ENCODE measurements around the gene SLC5A2.
"Not testable (repeated sequence)": the region's sequence is repeated elsewhere in the genome, so short reads cannot be mapped to it uniquely, and the experiment has no call there.

The SLC5A2 gene

DNA sequence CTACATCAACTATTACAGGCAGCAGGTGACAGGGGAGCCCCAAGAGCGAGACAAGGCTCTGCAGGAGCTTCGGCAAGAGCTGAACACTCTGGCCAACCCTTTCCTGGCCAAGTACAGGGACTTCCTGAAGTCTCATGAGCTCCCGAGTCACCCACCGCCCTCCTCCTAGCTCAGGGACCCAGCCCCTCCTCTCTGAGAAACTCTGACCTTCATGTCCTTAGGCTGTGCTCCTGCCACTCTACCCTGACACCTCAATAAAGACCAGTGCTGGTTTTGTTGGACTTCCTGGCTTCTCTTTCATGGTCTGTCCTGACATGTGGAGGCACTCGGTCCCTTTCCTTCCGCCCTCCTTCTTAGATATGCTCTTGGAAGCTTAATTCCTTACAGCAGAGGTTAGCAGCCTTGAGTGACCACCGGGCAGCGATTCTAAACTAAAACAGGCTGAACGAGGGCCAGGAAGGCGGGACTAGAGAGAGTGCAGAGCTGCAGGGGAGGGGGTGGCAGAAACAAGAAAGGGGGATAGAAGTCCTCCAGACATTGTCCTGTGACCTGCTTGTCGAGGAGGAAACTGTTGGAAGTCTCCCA is 45.7 kb downstream of the SLC5A2 start:
- H3K36me3 Mint-ChIP-seq: no peaks in the 10 kb centered on the region
- ATAC-seq (replicated peaks): peak in 1 of 2 donors; percentile 20
- H3K27me3 Mint-ChIP-seq: peaks cover 22 to 25% of the 10 kb centered on the region in 2 donors
- DNase-seq: no peak
- no peaks in the 10 kb centered on the region for H3K9me3 Mint-ChIP-seq
- H3K4me3 Mint-ChIP-seq: peak overlapping the region in 1 of 2 donors; percentile 56
- peaks cover 9 to 19% of the 10 kb centered on the region in 2 donors for H3K4me1 Mint-ChIP-seq
- no peak overlapping the region for H3K27ac Mint-ChIP-seq

DNA sequence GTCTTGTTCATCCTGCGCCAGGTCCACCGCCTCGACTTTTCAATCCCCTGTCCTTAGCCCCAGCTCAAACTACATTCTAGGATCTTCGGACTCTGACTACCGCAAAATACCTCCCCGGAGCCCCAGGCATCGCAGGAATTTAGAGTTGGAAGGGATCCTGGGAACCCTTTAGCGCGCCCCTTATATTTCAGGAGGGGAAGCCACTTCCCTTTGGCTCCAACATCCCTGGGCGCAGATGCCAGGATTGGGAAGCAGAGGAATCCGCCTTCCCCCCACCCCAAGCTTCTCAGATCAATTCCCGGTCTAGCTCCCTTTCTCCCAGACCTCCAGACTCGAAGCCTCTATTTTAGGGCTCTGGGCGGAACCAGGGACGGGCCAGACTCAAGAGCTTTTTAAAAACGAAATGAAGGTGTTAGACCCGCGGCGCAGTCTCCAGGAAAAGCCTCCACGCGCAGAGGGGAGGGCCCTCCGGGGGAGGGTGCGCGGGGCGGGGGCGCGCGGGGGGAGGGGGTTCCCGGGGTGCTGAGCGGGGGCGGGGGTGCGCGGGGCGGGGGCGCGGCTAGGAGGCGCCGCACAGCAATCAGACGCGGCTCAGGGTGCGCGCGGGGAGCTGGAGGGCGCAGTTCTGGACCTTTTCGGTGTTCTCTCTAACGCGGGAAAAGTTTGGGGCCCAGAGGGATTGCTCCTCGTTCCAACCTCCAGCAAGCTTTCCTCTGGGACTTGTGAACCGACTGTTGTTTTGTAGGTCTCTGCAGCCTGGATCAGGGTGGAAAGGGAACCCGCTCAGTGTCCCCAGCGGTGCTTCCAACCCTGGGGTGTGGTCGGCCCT is 46.4 kb downstream of the SLC5A2 start:
- H3K9me3 Mint-ChIP-seq: no peaks in the 10 kb centered on the region
- H3K36me3 Mint-ChIP-seq: no peaks in the 10 kb centered on the region
- peaks cover 22 to 25% of the 10 kb centered on the region in 2 donors for H3K27me3 Mint-ChIP-seq
- H3K4me3 Mint-ChIP-seq: peak overlapping the region; percentile 45 to 56
- no peak for DNase-seq
- no peak for ATAC-seq (replicated peaks)
- no peak overlapping the region for H3K27ac Mint-ChIP-seq
- peaks cover 9 to 19% of the 10 kb centered on the region in 2 donors for H3K4me1 Mint-ChIP-seq

DNA sequence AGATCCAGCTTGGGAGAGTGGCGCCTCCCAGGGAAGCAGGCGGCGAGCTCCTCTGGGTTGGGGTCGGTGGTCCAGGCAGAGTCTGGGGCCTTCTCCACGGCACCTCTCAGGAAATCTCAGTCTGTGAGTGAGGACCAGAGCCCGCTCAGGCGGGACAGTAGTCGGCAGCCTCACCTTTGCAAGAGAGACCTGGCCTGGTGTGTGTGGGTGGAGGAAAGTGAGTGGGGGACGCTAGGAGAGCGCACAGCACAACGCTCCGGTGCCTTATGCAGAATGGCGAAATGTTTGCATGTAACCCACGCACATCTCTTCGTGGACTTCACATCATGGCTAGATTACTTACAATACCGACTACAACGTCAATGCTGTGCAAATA is 47.0 kb downstream of the SLC5A2 start:
- Mint-ChIP-seq H3K4me3 (peak overlapping the region in 1 of 2 donors; percentile 45), H3K4me1 (peaks cover 9 to 19% of the 10 kb centered on the region in 2 donors), H3K27ac (no peak overlapping the region), H3K9me3 (no peaks in the 10 kb centered on the region), H3K27me3 (peaks cover 22 to 25% of the 10 kb centered on the region in 2 donors), H3K36me3 (no peaks in the 10 kb centered on the region)
- DNase-seq (no peak), ATAC-seq (replicated peaks) (no peak)

DNA sequence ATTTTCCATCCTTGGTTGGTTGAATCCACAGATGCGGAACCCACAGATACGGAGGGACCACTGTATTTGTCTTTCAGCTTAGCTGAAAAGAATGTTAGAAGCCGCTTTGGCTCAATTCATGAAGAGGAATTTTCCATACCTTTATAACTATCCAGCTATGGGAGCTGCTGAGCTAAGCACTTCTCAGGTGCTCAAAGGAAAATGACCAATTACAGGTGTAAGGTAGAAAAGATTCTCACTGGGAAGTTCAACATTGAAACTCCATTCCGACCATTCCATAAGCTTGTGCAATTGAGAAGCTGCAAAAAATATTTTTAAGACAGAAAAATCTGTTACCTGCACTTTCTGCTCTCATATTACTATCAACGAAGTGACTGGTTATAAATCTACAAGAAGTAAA is 47.5 kb downstream of the SLC5A2 start:
- no peak for ATAC-seq (replicated peaks)
- Mint-ChIP-seq H3K27ac (no peak overlapping the region), H3K4me1 (peaks cover 9 to 19% of the 10 kb centered on the region in 2 donors), H3K9me3 (no peaks in the 10 kb centered on the region), H3K36me3 (no peaks in the 10 kb centered on the region), H3K27me3 (peaks cover 22 to 25% of the 10 kb centered on the region in 2 donors), H3K4me3 (no peak overlapping the region)
- no peak for DNase-seq

DNA sequence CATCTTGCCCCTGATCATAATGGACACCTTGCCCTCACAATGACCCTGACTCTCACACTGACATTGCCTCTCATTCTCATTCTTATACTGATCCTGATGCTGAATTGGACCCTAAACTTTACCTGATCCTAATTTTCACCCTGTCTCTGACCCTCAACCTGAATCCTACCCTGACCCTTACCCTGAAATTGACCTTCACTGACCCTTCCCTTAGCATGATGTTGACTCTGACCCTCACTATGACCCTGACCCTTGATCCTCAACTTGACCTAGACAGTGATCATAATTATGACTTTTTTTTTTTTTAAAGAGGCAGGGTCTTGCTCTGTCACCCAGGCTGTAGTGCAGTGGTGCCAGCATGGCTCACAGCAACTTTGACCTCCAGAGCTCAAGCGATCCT is 48.2 kb downstream of the SLC5A2 start:
- no peak overlapping the region for H3K27ac Mint-ChIP-seq
- H3K9me3 Mint-ChIP-seq: no peaks in the 10 kb centered on the region
- no peak overlapping the region for H3K4me3 Mint-ChIP-seq
- no peak for DNase-seq
- no peak for ATAC-seq (replicated peaks)
- H3K36me3 Mint-ChIP-seq: no peaks in the 10 kb centered on the region
- peaks cover 25% of the 10 kb centered on the region in 2 donors for H3K27me3 Mint-ChIP-seq
- peaks cover 9 to 19% of the 10 kb centered on the region in 2 donors for H3K4me1 Mint-ChIP-seq

DNA sequence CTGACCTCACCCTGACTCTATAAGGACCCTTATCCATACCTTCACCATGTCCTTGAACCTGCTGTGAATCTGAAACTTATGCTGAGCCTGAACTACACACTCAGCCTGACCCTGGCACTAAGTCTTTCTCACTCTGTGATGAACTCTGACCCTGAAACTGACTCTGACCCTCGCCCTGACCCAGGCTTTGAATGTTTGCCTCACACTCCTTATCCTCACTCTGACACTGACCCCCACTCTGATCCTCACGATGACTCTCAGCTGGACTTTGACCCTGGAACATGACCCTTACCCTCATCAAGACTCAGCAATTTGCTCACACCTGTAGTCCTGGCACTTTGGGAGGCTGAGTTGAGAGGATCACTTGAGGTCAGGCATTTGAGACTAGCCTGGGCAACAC is 49.2 kb downstream of the SLC5A2 start:
- Mint-ChIP-seq H3K4me1 (peaks cover 9 to 19% of the 10 kb centered on the region in 2 donors), H3K36me3 (no peaks in the 10 kb centered on the region), H3K27me3 (peaks cover 25% of the 10 kb centered on the region in 2 donors), H3K27ac (no peak overlapping the region), H3K4me3 (no peak overlapping the region), H3K9me3 (no peaks in the 10 kb centered on the region)
- DNase-seq (no peak), ATAC-seq (replicated peaks) (no peak)

DNA sequence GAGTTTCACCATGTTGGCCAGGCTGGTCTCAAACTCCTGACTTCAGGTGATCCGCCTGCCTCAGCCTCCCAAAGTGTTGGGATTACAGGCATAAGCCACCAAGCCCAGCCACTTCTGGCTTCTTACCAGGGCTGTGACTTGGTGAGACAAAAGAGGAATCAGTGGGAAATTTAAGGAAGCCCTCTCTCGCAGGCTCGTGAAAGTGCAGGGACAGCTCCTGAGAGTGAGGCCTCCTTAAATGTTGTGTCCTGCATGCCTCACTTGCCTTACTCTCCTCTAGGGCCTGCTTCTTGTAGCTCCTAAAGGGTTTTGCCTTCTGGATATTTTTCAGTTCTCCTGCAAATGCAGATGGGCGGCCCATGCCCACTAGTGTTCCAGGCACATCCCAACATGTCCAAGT is 50.0 kb downstream of the SLC5A2 start:
- Mint-ChIP-seq H3K4me3 (no peak overlapping the region), H3K27me3 (peaks cover 25% of the 10 kb centered on the region in 2 donors), H3K9me3 (no peaks in the 10 kb centered on the region), H3K36me3 (no peaks in the 10 kb centered on the region), H3K4me1 (peaks cover 10 to 20% of the 10 kb centered on the region in 2 donors), H3K27ac (no peak overlapping the region)
- ATAC-seq (replicated peaks) (no peak), DNase-seq (no peak)

DNA sequence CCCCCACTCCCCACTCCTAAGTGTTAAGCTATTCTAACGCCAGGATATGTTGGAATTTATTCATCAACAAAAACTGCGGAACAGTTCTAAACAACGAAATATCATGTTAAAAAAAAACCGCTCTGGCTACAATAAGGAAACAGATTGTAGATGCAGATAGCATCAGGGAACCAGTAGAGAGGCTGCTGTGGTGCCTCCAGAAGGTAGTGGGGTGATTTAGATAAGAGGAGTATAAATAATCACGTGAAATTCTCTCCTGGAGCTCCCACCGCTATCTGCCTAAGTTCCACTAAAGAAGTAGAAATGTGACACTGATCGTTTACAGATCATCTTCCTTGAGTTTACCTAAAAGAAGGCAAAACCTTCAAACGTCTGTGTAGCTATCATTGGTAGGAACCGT is 52.8 kb downstream of the SLC5A2 start:
- H3K27me3 Mint-ChIP-seq: peaks cover 26 to 29% of the 10 kb centered on the region in 2 donors
- no peak for DNase-seq
- H3K36me3 Mint-ChIP-seq: peaks cover 0 to 5% of the 10 kb centered on the region in 2 donors
- no peak for ATAC-seq (replicated peaks)
- H3K9me3 Mint-ChIP-seq: peaks cover 0 to 6% of the 10 kb centered on the region in 2 donors
- H3K27ac Mint-ChIP-seq: no peak overlapping the region
- peaks cover 4 to 12% of the 10 kb centered on the region in 2 donors for H3K4me1 Mint-ChIP-seq
- H3K4me3 Mint-ChIP-seq: no peak overlapping the region

DNA sequence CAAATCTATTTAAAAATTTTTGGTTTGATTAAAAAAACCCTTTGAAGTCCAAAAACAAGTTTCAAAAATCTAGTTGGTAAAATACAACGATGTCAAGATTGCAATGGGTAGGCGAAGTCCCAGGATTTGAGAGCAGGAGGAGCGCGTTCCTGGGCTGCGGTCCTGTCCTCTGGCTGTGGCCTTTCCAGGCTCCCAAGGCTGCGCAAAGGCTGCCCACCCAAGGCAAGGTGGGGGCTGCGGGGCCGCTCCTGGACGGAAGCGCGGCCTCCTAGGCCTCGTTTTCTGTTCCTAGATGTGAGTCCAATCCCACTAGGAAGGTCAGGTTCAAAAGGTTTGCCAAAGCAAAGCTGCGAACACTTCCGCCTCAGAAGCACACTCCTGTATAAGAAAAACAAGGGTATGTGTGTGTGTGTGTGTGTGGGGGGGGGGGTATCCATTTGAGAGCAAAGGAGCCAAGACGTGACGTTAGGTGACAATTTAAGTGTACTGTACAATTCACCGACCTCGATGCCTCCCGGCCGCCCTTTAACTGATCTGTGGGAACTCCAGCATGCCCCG is 54.0 kb downstream of the SLC5A2 start:
- Mint-ChIP-seq H3K4me3 (peak overlapping the region in 1 of 2 donors; percentile 86), H3K27me3 (peaks cover 32 to 35% of the 10 kb centered on the region in 2 donors), H3K36me3 (peaks cover 0 to 5% of the 10 kb centered on the region in 2 donors), H3K9me3 (peaks cover 0 to 6% of the 10 kb centered on the region in 2 donors), H3K4me1 (peaks cover 4 to 12% of the 10 kb centered on the region in 2 donors), H3K27ac (no peak overlapping the region)
- ATAC-seq (replicated peaks) (no peak), DNase-seq (no peak)

DNA sequence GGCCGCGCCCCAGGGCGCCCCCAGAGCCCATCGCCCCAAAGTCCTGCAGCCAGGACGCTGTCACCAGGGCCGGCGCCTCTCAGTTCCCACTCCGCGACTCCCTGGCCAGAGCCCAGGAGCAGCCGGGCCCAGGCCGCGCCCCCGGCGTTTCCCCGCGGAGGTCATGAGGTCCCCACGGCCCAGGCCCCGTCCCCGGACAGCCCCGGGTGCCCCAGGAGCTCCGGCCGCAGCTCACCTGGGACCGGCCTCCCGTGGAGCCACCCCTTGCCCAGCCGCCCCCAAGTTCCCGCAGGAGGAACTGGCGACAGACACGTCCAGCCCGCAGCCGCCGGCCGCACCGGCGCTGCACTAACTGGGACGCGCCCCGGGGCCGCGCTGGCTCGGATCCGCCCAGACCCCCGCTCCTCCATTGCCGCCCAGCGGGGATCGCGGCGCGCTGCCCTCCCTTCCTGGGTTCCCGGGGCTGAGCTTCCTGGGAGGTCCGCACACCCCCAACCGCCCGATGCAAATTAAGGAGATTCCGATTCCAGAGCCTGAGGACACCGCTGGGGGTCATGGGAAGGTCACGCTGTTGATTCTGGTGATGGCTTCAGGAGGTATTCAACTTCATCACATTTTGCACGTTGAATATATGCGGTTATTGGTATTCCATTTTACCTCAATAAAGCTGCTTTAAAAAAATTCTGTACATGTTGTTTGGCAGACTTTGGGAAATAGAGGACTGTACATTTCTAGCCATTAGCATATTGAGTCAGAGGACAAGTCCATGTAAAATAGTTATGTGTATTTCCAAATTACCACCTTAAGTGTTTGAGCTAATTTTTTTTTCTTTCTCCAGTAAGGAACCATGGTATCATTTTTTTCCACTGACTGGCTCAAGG is 54.7 kb downstream of the SLC5A2 start:
- Mint-ChIP-seq H3K36me3 (peaks cover 0 to 5% of the 10 kb centered on the region in 2 donors), H3K27me3 (peaks cover 38 to 42% of the 10 kb centered on the region in 2 donors), H3K9me3 (peaks cover 3 to 13% of the 10 kb centered on the region in 2 donors), H3K27ac (no peak overlapping the region), H3K4me3 (peak overlapping the region; percentile 63 to 86), H3K4me1 (peaks cover 4 to 12% of the 10 kb centered on the region in 2 donors)
- DNase-seq (no peak), ATAC-seq (replicated peaks) (peak; percentile 53 to 63)

DNA sequence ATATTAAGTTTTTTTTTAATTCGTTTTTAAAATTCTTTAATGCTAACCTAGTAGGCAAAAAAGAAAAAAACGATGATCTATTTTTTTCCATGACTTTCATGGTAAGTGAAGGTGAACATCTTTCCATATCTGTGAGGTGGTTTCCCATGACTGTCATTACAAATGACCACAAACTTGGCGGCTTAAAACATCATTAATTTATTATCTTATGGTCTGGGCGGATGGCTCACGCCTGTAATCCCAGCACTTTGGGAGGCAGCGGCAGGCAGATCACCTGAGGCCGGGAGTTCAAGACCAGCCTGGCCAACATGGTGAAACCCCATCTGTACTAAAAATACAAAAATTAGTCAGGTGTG is 55.3 kb downstream of the SLC5A2 start:
- peaks cover 39 to 42% of the 10 kb centered on the region in 2 donors for H3K27me3 Mint-ChIP-seq
- H3K36me3 Mint-ChIP-seq, H3K4me3 Mint-ChIP-seq, DNase-seq: not testable (repeated sequence)
- peaks cover 3 to 14% of the 10 kb centered on the region in 2 donors for H3K9me3 Mint-ChIP-seq
- peak overlapping the region; percentile 34 for H3K27ac Mint-ChIP-seq
- peak; percentile 44 to 73 for ATAC-seq (replicated peaks)
- peaks cover 4 to 12% of the 10 kb centered on the region in 2 donors for H3K4me1 Mint-ChIP-seq

DNA sequence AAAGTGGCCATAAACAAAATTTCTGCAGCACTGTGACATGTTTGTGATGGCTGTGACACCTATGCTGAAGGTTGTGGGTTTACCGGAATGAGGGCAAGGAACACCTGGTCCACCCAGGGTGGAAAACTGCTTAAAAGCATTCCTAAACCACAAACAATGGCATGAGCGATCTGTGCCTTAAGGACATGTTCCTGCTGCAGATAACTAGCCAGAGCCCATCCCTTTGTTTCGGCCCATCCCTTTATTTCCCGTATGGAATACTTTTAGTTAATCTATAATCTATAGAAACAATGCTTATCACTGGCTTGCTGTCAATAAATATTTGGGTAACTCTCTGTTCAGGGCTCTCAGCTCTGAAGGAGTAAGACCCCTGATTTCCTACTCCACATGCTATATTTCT is 56.8 kb downstream of the SLC5A2 start:
- H3K36me3 Mint-ChIP-seq; H3K27ac Mint-ChIP-seq; H3K4me3 Mint-ChIP-seq; ATAC-seq (replicated peaks); DNase-seq: not testable (repeated sequence)
- H3K4me1 Mint-ChIP-seq: peaks cover 4 to 12% of the 10 kb centered on the region in 2 donors
- H3K9me3 Mint-ChIP-seq: peaks cover 5 to 19% of the 10 kb centered on the region in 2 donors
- peaks cover 43 to 48% of the 10 kb centered on the region in 2 donors for H3K27me3 Mint-ChIP-seq

All from stimulated activated naive B cell treated with anti-CD40 and anti-IgM and Interleukin-4, amounts not matched to agents 10 μg/mL and 1 μg/mL and 100 μg/mL, for 72 hours (primary cell).